Prostate gland (tissue), 2 donors: ENCODE results near the gene DQX1. TPM values are rescaled to one million over a fixed set of nuclear protein-coding genes. Genes with fewer than 3 reads are reported as not detected.

ENCODE experiments used
- DNase-seq: peaks from one replicate; pipeline ENCODE4 v3.0.0-alpha.2; 2019; ENCODE audit warnings: low spot score
- H3K27ac ChIP-seq, 2 donors: fragments of 200-600 bp; sonication (generic); 2 replicates each; pipeline ENCODE4 v1.5.1; 2017 to 2019
- H3K27me3 ChIP-seq: fragments of 200-600 bp; sonication (generic); replicated peaks from 2 replicates; pipeline ENCODE4 v1.5.1; 2019; ENCODE audit not compliant: insufficient read depth
- H3K36me3 ChIP-seq, 2 donors: fragments of 200-600 bp; sonication (generic); 1 replicate in 1 of 2; 2 replicates in 1 of 2; pipeline versions ENCODE4 v1.5.1 to v1.8.1; 2017 to 2019
- H3K4me1 ChIP-seq: fragments of 200-600 bp; sonication (generic); replicated peaks from 2 replicates; pipeline ENCODE4 v1.5.1; 2019
- H3K4me3 ChIP-seq, 2 donors: fragments of 200-600 bp; sonication (generic); 2 replicates each; pipeline ENCODE4 v1.5.1; 2017 to 2019
- H3K9me3 ChIP-seq: fragments of 200-600 bp; sonication (generic); 2 replicates; pipeline ENCODE4 v1.5.1; 2017
- CTCF ChIP-seq, 4 experiments: fragments of 200-600 bp in 2 of 4; fragments of 450-650 bp in 2 of 4; sonication (generic) in 2 of 4; IDR thresholded peaks; 1 replicate in 3 of 4; 2 replicates in 1 of 4; pipeline ENCODE4 v1.5.1; 2016 to 2019; ENCODE audit warnings: antibody characterized with exemption in 4 of 4, mild to moderate bottlenecking in 2 of 4, moderate library complexity in 2 of 4
- POLR2A ChIP-seq: fragments of 450-650 bp; IDR thresholded peaks from one replicate; pipeline ENCODE4 v1.6.1; 2016; ENCODE audit warnings: antibody characterized with exemption, mild to moderate bottlenecking
- POLR2AphosphoS5 ChIP-seq: sonication (generic); formaldehyde crosslinking; IDR thresholded peaks from one replicate; pipeline ENCODE4 v1.6.1; 2017; ENCODE audit warnings: antibody characterized with exemption
- WGBS: methylation state at CpG from one replicate; pipeline ENCODE4 v1.1.5; 2018; 5-methylcytosine and 5-hydroxymethylcytosine counted together
- intact Hi-C: fragments of 100-400 bp; cut with DNase I; formaldehyde crosslinking; loops from one replicate; pipeline ENCODE4 v1.14.2; 2022
- total RNA-seq, 2 donors: library from RNA; depleted of rRNA; stranded (reverse); fragments of >200 nt; gene quantifications; one replicate each; pipeline ENCODE4 v1.1.0, GENCODE V29; 2016

DQX1 gene
- total RNA-seq, 2 donors from 2014 or later, result not detected

GRCh38 chr2:74504591-74504990, 21.4 kb downstream of the DQX1 start:
- peaks cover 0 to 12% of the 10 kb centered on the region in 2 donors for H3K36me3 ChIP-seq

GRCh38 chr2:74503506-74504475, 22.2 kb downstream of the DQX1 start:
- WGBS, result 67% methylated on average over 45 of the region's 45 CpGs
- intact Hi-C loops, result no loop called here
- Histone ChIP-seq H3K27me3 (peaks cover 15% of the 10 kb centered on the region), H3K4me3 (peak overlapping the region; percentile 9 to 24), H3K27ac (no peak overlapping the region), H3K4me1 (peaks cover 12% of the 10 kb centered on the region), H3K36me3 (peaks cover 0 to 12% of the 10 kb centered on the region in 2 donors), H3K9me3 (no peaks in the 10 kb centered on the region)
- no peak for TF ChIP-seq POLR2AphosphoS5
- TF ChIP-seq POLR2A, result no peak
- no peak for TF ChIP-seq CTCF (IDR thresholded peaks at IDR 0.05)
- no peak for DNase-seq

More at GRCh38 chr2:74504591-74504990, 21.4 kb downstream of the DQX1 start:
- no peak for DNase-seq
- Histone ChIP-seq H3K4me3 (no peak overlapping the region), H3K9me3 (no peaks in the 10 kb centered on the region), H3K27ac (no peak overlapping the region), H3K4me1 (peaks cover 12% of the 10 kb centered on the region), H3K27me3 (peaks cover 9% of the 10 kb centered on the region)
- TF ChIP-seq POLR2A (no peak), CTCF (IDR thresholded peaks at IDR 0.05) (no peak)
- intact Hi-C loops, result no loop called here
- WGBS, result 90% methylated on average over 3 of the region's 3 CpGs

- Histone ChIP-seq H3K4me3 (peak overlapping the region; percentile 9 to 24), H3K4me1 (peaks cover 12% of the 10 kb centered on the region), H3K9me3 (no peaks in the 10 kb centered on the region), H3K27me3 (peaks cover 20% of the 10 kb centered on the region), H3K36me3 (peaks cover 0 to 12% of the 10 kb centered on the region in 2 donors), H3K27ac (no peak overlapping the region)
- intact Hi-C loops, result no loop called here
- 11% methylated on average over 46 of the region's 67 CpGs for WGBS
- TF ChIP-seq POLR2A, result peak; percentile 46
- TF ChIP-seq CTCF (IDR thresholded peaks at IDR 0.05), result no peak
- peak; percentile 20 for TF ChIP-seq POLR2AphosphoS5
- no peak for DNase-seq
These were observed 23.1 kb downstream of the DQX1 start for GRCh38 chr2:74502720-74503505.

GRCh38 chr2:74502147-74502719, 23.8 kb downstream of the DQX1 start:
- TF ChIP-seq POLR2AphosphoS5, result no peak
- Histone ChIP-seq H3K36me3 (peaks cover 0 to 12% of the 10 kb centered on the region in 2 donors), H3K9me3 (no peaks in the 10 kb centered on the region), H3K4me1 (peaks cover 12% of the 10 kb centered on the region), H3K27me3 (peaks cover 20% of the 10 kb centered on the region), H3K27ac (no peak overlapping the region), H3K4me3 (peak overlapping the region; percentile 9 to 24)
- intact Hi-C loops, result no loop called here
- WGBS, result 41% methylated on average over 32 of the region's 32 CpGs
- DNase-seq, result no peak
